HuH-7 (cell line): Measurements from ENCODE around the gene MYL11.
A peak's percentile ranks its signal among the peaks of the same experiment; 100 is the strongest.
"Not testable (repeated sequence)": the region's sequence is repeated elsewhere in the genome, so short reads cannot be mapped to it uniquely, and the experiment has no call there.

Experiments
- DNase-seq: peaks from one replicate; pipeline ENCODE4 v3.0.0; 2011; ENCODE audit warnings: low spot score

The MYL11 gene, protein sequence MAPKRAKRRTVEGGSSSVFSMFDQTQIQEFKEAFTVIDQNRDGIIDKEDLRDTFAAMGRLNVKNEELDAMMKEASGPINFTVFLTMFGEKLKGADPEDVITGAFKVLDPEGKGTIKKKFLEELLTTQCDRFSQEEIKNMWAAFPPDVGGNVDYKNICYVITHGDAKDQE

DNA sequence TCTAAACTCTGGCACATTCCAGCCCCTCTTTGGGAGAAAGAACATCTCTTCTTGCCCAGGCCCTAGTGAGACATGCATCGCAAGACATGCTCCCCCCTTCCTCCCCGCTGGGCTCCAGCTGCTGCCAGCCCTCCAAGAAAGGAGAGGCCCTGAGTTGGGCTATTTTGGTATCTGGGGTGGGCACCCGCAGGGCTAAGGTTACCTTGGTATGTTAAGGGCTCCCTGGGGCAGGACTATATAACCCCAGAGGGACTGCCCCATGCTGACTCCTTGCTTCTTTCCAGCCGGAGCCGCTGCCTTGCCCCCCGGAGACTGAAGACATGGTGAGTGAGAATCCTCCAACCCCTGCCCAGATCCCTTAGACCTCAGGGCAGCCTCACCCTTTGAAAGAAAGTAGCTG lies at the start of gene MYL11:
Gene MYL11, plus strand, starts transcription at position 265 of the 400 bp plus-strand sequence. Its CDS starts 56 bp downstream, at position 321.
- DNase-seq = no peak

DNA sequence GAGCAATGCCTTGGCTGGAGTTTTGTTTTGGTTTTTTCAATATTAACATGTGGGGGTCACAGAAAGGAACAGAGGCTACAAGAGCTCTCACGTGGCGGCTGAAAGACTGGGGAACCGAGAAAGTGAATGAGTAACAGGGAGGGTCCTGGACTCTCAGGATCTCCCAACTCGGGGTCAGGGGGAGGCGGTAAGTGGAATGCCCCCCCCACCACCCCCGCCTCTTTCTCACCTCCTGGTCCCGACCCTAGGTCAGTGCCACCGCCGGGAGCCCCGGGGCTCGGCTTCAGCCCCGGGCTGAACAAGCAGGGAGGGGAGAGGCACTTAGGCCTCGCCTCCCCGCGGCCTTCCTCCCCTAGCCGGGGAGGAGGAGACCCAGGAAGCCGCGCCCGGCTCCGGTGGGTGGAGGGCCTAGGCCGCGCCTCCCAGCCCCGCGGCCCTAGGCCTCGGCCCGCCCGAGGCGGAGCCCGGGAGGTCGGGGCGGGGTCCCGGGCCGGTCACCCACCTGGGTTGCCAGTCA lies 40.1 kb upstream of the MYL11 start:
- peak; percentile 57 for DNase-seq

DNA sequence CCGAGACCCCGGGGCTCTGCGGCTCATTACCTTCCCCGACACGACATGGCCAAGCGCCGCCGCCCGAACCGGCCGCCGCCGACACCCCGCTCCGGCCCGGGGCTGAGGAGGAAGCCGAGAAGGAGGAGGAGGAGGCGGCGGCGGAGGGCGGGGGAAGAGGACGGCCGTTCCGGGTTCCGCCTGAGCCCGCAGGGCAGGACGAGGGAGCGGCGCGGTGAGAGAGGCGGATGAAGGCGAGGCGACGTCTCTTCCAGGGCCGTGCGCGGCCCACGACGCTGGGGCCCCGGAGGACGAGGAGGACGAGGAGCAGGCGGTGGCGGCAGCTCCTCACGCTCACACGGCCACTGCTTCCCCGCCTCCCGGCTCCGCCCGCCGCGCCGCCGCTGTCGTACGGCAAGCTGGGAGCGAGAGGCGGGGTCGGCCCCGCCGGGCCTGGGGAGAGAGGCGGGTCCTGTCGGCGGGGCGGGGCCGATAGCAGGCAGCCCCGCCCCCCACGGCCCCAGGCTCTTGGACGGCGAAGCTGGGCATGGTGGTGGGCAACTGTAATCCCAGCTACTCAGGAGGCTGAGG lies 39.5 kb upstream of the MYL11 start:
- peak; percentile 49 for DNase-seq

DNA sequence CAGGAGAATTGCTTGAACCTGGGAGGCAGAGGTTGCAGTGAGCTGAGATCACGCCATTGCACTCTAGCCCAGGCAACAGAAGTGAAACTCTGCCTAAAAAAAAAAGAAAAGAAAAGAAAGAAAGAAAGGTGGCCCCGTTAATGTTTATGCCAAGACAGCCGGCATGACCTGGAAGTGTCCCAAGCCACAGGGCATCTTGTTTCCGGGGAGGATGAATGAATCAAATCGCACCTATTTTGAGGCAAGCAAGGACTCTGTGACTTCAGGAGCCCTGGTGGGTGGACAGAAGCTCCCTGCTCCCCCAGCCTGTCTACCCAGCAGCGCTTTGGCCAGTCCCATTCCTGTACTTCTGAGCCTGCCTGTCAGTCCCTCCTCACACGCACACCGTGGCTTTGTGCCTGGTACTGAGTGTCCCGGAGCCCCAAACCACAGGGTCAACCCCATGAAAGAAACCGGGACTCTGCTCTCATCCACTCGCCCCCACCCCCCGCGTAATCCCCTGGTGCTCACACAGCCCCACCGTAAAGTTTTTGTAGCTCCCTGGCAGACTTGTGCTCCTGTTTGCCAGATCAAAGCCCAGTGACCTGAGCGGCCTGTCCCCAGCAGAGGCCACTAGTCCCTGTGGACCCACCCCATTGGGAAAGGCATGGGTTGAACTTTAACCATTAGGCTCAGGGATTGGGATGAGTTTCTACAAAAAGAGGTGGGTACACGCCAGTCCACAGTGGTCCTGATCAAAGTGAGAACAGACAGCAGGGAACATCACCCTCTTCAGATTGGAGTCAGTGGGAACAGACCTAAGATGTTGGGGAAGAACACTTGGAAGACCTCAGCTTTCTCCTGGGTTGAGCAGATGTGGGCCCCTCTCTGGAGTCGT lies 38.8 kb upstream of the MYL11 start:
- DNase-seq = peak; percentile 58

DNA sequence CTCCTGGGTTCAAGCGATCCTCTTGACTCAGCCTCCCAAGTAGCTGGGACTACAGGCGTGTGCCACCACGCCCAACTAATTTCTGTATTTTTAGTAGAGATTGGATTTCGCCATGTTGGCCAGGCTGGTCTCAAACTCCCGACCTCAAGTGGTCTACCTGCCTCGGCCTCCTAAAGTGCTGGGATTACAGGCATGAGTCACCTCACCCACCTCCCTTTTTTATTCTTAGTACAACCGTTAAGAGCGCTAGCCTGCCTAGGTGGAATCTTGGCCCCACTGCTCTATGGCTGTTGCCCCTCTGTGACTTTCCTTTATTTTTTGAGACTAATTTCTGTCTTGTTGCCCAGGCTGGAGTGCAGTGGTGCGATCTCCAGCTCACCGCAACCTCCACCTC lies 36.6 kb upstream of the MYL11 start:
- not testable (repeated sequence) for DNase-seq

DNA sequence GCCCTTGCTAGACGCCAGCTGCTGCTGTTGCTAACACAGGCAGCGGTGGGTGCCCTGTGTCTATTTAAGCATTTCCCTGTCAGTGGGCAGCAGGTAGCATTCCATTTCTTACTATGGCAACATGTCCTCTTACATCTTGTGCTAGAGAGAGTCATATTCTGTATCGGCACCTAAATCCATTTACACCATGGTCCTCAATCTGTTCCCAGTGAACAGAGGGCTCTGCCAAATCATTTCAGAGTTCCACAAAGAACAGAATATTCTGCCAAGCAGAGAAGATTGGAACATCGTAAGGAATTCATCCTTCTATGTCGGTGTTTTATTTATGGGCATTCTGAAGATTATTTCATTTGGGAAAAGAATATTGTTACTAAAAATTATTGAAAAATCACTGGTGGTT lies 35.9 kb upstream of the MYL11 start:
- not testable (repeated sequence) for DNase-seq

DNA sequence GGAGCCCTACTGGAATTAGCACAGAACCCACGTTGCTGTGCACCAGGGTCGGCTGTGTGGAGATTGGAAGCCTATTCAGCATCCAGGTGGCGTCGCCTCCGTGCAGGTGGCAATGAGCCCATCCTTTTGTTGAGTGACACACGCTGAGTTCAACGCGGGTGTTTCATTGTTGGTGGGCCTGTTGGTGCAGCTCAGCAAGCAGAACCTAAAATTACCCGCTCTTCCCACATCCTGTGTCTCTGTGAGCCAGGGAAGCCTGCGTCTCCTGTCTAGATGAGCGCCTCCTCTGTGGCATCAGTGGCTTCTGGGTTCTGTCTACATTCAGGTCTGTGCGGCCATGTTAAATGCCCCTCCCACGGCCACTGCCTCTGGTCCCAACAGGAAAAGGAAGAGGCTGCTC lies 34.0 kb upstream of the MYL11 start:
- no peak for DNase-seq

DNA sequence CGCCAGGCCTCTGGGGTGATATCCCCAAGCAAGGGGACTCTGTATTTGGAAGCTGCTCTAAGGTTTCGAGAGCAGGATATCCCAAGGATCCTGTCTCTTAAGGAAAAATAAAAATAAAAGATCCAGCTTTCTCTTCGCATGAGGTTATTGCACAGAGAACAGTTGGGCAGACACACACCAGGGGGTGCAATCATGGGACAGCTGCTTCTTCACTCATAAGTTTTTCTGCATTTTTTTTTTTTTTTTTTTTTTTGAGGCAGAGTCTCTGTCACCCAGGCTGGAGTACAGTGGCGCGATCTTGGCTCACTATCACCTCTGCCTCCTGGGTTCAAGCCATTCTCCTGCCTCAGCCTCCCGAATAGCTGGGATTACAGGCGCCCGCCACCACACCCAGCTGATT lies 32.6 kb upstream of the MYL11 start:
- not testable (repeated sequence) for DNase-seq

DNA sequence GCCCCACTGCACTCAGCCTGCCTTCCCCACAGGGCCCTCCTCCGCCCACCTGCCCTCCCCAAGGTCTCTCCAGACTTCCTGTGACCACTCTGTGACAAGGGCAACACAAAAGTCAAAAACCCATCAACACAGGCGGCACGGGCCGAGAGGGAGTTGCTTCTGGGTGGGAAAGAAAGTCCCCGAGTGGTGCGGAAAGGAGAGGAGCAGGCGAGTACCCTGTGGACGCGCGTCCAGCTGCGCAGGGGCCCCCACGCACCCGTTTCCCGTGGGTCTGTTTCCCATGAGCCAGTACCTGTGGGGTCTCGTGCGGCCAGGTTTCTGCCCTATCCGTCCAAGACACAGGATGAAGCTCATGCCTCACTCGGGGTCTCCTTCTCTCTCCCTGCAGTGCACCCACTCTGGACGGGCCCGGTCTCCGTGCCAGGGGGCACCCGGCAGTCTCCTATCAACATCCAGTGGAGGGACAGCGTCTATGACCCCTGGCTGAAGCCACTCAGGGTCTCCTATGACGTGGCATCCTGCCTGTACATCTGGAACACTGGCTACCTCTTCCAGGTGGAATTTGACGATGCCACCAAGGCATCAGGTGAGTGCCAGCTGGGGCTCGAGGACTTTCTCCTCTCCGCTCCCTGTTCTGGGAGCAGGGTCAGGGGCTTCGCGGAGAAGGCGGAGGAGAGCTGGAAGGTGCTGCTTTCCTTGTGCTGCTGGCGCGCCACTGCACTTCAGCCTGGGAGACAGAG lies 31.7 kb upstream of the MYL11 start:
- no peak for DNase-seq

DNA sequence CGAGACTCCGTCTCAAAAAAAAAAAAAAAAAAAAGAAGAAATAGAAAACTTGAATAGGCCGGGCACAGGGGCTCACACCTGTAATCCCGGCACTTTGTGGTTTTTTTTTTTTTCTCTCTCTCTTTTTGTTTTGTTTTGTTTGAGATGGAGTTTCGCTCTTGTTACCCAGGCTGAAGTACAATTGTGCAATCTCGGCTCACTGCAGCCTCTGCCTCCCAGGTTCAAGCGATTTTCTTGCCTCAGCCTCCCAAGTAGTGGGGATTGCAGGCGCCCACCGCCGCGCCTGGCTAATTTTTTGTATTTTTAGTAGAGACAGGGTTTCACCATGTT lies 31.1 kb upstream of the MYL11 start:
- DNase-seq = not testable (repeated sequence)

DNA sequence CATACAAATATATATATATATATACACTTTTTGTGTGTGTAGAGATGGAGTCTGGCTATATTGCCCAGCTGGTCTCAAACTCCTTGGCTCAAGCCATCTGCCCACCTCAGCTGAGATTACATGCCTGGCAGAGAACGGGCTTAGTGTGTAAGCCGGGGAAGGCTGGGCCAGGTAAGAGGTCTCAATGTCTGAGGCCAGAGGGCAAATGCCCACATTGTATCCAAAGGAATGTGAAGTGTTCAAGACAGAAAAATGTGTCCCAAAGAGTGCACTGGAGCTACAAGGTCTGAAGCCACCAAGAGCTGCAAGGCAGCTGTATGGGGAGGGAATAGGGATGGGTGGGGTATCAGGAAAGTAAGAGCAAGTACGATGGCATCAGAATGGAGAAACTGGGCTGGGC lies 28.3 kb upstream of the MYL11 start:
- no peak for DNase-seq

DNA sequence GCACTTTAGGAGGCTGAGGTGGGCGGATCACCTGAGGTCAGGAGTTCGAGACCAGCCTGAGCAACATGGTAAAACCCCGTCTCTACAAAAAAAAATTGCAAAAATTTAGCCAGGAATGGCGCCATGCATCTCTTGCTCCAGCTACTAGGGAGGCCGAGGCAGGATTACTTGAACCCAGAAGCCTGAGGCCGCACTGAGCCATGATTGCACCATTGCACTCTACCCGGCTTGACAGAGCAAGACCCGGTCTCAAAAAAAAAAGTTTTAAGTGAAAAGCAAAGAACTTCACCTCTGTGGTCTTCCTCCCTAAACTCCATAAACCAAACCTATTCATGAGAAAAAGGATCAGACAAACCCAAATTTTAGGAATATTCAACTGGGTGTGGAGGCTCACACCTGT lies 26.5 kb upstream of the MYL11 start:
- no peak for DNase-seq

DNA sequence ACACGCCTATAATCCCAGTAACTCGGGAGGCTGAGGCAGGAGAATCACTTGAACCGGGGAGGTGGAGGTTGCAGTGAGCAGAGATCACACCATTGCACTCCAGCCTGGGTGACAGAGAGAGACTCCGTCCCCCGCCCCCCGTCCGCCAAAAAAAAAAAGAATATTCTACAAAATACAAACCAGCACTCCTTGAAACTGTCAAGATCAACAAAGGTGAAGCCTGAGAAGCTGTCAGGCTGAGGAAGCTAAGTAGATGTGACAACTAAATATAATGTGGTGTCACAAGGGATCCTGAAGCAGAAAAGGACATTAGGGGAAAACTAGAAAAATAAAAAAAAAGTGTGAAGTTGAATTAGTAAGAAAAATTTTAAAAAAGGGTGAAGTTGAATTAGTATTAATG lies 25.7 kb upstream of the MYL11 start:
- no peak for DNase-seq

DNA sequence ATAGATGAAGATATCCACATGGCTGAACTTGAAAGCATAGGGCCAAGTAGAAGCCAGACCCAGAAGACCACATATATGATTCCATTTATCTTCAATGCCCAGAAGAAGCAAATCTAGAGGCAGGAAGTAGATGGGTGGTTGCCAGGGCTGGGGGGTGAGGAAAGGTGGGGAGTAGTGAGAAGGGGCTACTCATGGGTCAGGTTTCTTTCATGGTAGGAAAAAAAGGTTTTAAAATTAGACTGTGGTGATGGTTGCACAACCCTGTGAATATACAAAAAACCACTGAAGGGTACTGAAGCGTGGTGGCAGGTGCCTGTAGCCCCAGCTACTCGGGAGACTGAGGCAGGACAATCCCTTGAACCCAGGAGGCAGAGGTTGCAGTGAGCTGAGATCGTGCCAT lies 24.9 kb upstream of the MYL11 start:
- no peak for DNase-seq

DNA sequence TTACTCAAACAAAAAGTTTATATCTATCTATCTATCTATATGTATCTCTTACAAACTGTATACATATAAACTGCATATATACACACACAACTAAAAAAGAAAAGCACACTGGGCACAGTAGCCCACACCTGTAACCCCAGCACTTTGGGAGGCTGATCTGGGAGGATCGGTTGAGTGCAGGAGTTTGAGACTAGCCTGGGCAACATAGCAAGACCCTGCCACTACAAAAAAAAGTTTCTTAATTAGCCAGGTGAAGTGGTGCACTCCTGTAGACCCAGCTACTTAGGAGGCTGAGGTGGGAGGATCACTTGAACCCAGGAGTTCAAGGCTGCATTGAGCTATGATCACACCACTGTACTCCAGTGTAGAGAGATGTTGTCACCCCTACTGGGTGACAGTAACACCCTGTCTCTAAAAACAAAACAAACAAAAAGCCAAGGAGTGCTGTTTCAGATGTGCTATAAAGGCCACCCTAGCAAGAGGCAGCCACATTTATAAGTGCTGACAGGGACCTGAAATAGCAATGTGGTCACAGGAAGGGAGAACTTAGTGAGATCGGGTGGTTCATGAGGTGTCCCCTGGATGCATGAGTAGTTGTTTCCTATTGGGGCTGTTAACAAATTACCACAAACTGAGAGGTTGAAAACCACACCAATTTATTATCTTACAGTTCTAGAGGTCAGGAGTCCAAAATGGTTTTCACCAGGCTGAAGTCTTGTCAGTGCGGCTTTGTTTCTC lies 24.3 kb upstream of the MYL11 start:
- DNase-seq = no peak

DNA sequence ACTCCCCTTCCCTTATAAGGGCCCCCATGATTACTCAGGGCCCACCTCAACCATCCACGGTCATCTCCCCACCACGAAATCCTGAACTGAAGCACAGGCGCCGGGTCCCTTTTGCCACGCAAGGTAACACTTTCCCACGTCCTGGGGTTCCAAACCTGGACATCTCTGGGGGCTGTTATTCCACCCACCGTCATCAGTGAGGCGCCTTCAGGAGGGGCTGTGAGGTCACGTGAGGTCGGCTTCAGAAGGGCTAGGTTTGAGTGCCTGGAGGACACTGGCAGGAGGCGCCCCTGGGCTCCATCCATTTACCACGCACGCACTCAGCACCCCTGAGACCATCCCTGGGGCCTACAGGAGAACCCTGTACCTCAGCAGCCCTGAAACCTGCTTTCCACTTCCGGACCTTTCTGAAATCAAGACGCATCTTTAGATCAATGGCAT lies 23.6 kb upstream of the MYL11 start:
- DNase-seq = no peak

DNA sequence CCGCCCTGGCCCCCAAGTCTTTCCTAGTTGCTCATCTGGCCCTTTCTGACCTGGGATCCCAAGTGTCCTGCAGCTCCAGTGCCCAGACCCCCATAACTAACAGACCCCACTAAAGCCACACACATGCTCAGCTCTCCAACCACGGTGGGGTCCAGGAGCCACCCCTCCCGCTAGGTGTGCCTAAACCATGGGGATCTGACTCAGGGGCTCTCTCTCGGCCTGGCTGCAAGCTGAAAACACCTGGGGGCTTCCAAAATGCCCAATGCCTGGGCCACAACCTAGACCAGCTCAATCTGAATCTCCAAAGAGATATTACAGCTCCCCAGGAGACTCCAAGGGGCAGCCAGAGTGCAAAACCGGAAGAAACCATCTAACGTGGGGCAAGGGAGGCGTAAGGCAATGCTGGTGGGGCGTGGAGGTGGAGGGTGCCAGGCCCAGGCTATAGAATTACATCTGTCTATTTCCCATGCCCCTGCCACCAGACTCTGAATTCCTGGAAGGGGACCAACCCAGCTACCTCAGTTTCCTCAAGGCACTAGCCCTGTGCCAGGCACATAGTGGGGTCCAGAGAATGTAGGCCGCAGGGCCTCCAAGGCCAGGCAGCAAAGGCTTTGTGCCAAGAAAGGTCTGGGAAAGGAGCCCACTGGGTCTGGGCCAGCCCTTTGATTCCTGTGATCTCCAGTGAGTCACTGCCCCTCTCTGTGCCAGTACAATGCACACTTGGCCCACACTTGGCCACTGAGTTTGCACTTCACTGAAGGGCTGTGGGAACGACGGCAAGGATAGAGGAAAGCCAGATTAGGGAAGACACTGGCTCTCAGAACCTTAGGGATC lies 22.8 kb upstream of the MYL11 start:
- no peak for DNase-seq

DNA sequence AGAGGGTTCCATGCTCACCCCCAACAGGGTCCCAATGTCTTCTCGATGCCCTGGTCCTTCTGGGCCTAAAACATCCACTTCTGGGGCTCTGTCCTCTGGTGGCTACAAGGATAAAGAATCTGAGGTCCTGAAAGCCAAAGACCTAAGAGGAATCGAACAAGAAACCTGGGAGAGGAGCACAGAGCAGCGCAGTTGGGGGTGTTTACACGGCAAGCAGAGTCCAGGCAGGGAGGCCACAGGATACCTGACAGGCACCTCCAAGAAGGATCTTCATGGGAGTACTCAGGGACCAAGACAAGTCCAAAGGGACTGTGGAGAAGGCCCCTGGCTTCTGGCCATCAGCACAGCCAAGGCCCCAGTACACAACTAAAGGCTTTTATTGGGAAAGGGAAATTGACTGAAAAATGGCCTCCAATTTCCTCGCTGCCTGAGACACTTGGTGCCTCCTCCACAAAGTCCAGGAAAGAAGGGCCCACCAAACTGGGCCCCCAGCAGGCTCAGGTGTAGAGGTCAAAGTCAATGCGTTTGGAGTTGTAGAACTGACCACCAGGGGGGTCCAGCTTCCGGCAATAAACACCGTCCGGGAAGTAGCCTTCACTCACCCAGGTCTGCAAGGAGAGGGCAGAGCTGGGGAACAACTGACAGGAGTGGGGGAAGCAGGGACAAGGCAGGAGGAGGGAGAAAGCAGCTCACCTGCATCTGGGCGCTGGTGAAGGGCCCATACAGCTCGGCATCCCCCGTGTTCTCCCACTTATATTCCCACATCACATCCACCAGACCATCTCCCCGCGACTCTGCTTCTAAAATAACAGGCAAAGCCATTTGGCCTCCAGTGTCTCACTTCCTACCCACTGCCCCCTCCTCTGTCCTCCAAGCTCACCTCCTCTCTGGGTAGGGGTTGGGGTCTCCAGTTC lies 21.9 kb upstream of the MYL11 start:
- DNase-seq = no peak

DNA sequence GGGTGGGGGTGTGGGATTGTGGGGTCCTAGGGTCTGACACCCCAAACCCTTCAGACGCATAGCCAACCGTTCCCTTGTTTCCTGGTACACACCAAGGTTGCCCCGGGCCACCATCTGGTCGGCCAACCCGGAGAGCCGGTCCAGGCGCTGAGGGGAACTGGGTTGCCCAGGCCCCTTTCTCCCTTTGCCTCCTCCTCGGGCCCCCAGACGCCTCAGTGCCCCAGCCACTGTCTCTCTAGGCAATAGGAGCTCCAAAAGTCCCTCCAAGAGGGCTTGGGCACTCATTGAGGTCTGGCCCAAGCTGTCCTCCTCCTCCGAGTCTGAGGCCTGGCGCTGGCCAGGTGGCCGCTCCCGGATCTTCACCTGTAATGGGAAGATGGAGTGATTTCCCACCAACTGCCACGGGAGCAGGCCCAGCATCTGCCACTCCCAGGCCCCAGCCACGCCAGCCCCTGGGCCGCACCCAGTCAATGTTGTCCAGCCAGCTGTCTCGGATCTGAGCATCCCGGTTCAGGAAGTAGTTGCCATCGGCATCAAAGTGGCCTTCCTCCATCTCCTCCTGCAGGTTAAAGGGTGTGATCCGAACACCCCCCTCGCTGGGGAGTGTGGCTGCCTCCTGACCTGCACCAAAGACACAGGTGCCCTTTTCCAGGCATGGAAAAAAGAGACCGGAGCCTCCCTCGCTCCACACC lies 21.0 kb upstream of the MYL11 start:
- no peak for DNase-seq
